ENCODE results near the gene DTD1. TPM values are rescaled to one million over a fixed set of nuclear protein-coding genes. Genes with fewer than 3 reads are reported as not detected.

Gene DTD1
- total RNA-seq, 1 donor from 2014 or later: 38.1 TPM

DNA sequence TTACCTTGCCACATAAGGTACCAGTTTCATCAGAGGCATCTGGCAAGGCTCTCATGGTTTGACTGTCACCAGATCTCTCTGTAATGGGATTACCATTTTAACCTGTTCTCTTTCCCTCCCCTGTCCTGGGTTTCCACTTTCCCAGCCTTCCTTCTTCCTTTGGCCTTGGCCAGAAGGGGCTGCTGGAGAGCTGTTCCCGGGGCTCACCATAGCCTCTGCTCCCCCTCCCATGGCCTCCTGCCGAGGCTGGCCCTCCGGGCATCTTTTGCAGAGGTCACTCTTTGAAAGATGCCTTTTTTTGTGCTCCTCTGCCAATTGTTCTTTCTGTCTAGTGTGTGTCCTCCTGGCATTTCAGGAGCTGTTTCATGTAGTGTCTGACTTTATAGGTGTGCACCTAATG, 125.0 kb downstream of the DTD1 start:
- no peak for TF ChIP-seq EZH2 (IDR thresholded peaks at IDR 0.05; ENCODE audit: insufficient read depth, low read length)
- TF ChIP-seq, protein P1, sequence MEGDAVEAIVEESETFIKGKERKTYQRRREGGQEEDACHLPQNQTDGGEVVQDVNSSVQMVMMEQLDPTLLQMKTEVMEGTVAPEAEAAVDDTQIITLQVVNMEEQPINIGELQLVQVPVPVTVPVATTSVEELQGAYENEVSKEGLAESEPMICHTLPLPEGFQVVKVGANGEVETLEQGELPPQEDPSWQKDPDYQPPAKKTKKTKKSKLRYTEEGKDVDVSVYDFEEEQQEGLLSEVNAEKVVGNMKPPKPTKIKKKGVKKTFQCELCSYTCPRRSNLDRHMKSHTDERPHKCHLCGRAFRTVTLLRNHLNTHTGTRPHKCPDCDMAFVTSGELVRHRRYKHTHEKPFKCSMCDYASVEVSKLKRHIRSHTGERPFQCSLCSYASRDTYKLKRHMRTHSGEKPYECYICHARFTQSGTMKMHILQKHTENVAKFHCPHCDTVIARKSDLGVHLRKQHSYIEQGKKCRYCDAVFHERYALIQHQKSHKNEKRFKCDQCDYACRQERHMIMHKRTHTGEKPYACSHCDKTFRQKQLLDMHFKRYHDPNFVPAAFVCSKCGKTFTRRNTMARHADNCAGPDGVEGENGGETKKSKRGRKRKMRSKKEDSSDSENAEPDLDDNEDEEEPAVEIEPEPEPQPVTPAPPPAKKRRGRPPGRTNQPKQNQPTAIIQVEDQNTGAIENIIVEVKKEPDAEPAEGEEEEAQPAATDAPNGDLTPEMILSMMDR (IDR thresholded peaks at IDR 0.05; ENCODE audit: insufficient read depth, low read depth, low read length): no peak
- H3K9me3 ChIP-seq (ENCODE audit: insufficient read depth, low read depth, low read length): no peaks in the 10 kb centered on the region
- peaks cover 7% of the 10 kb centered on the region for H3K36me3 Mint-ChIP-seq (ENCODE audit: low read depth, unreplicated experiment)
- no peaks in the 10 kb centered on the region for H3K27me3 ChIP-seq (ENCODE audit: insufficient read depth, low read length)
- no peak for FAIRE-seq
- no peak overlapping the region for H3K27ac ChIP-seq (ENCODE audit: low read depth, low read length)
- H3K9me3 Mint-ChIP-seq (ENCODE audit: unreplicated experiment): peaks cover 2% of the 10 kb centered on the region
- H3K4me1 ChIP-seq (ENCODE audit: insufficient read depth, low read length): no peaks in the 10 kb centered on the region
- H3K4me2 ChIP-seq (ENCODE audit: low read length): no peak overlapping the region
- no peak overlapping the region for H3K27ac Mint-ChIP-seq (ENCODE audit: unreplicated experiment)
- no peak overlapping the region for H3K4me3 Mint-ChIP-seq (ENCODE audit: unreplicated experiment)
- no peaks in the 10 kb centered on the region for H3K27me3 Mint-ChIP-seq (ENCODE audit: low read depth, unreplicated experiment)
- H4K20me1 ChIP-seq (ENCODE audit: insufficient read depth, low read length): no peaks in the 10 kb centered on the region
- no peaks in the 10 kb centered on the region for H3K36me3 ChIP-seq (ENCODE audit: insufficient read depth, low read length)
- DNase-seq (ENCODE audit: low read depth): no peak
- H3K4me3 ChIP-seq (ENCODE audit: insufficient read depth, low read depth, low read length): no peak overlapping the region
- H3K9ac ChIP-seq (ENCODE audit: low read length): no peak overlapping the region
- H3K79me2 ChIP-seq (ENCODE audit: insufficient read depth, low read length): no peaks in the 10 kb centered on the region
- no peak overlapping the region for H2AFZ ChIP-seq (ENCODE audit: low read depth, low read length)
- H3K4me1 Mint-ChIP-seq (ENCODE audit: low read depth, unreplicated experiment): no peaks in the 10 kb centered on the region

DNA sequence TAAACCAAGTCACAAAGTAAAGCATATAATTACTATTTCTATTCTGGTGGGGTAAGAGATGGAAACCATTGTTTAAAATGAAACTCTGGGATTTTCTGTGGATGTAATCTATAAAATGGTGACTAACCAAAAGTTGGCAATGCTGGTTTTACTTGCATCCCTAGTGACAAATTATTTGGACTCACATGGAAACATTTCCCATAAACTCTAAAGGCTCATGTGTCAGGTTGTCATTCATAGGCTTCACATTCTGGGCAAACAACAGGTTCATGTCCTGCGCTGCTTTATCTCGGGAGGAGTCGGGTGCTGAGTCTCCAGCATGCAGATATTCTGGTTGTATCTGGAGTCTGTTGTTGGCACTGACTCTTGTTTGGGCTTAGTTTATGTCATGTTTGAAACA, 127.7 kb downstream of the DTD1 start:
- Histone ChIP-seq H3K79me2 (ENCODE audit: insufficient read depth, low read length) (no peaks in the 10 kb centered on the region), H4K20me1 (ENCODE audit: insufficient read depth, low read length) (no peaks in the 10 kb centered on the region), H3K9ac (ENCODE audit: low read length) (no peak overlapping the region), H3K36me3 (ENCODE audit: insufficient read depth, low read length) (no peaks in the 10 kb centered on the region), H3K4me1 (ENCODE audit: insufficient read depth, low read length) (peaks cover 3% of the 10 kb centered on the region), H3K4me2 (ENCODE audit: low read length) (no peak overlapping the region), H3K27me3 (ENCODE audit: insufficient read depth, low read length) (no peaks in the 10 kb centered on the region), H2AFZ (ENCODE audit: low read depth, low read length) (no peak overlapping the region), H3K4me3 (ENCODE audit: insufficient read depth, low read depth, low read length) (no peak overlapping the region), H3K9me3 (ENCODE audit: insufficient read depth, low read depth, low read length) (no peaks in the 10 kb centered on the region), H3K27ac (ENCODE audit: low read depth, low read length) (no peak overlapping the region)
- no peak for TF ChIP-seq EZH2 (IDR thresholded peaks at IDR 0.05; ENCODE audit: insufficient read depth, low read length)
- TF ChIP-seq, protein P1 (IDR thresholded peaks at IDR 0.05; ENCODE audit: insufficient read depth, low read depth, low read length): no peak
- H3K4me1 Mint-ChIP-seq (ENCODE audit: low read depth, unreplicated experiment): peaks cover 13% of the 10 kb centered on the region
- no peak overlapping the region for H3K4me3 Mint-ChIP-seq (ENCODE audit: unreplicated experiment)
- H3K27me3 Mint-ChIP-seq (ENCODE audit: low read depth, unreplicated experiment): no peaks in the 10 kb centered on the region
- H3K27ac Mint-ChIP-seq (ENCODE audit: unreplicated experiment): no peak overlapping the region
- DNase-seq (ENCODE audit: low read depth) (no peak), FAIRE-seq (no peak)
- peaks cover 7% of the 10 kb centered on the region for H3K36me3 Mint-ChIP-seq (ENCODE audit: low read depth, unreplicated experiment)
- H3K9me3 Mint-ChIP-seq (ENCODE audit: unreplicated experiment): peaks cover 2% of the 10 kb centered on the region

DNA sequence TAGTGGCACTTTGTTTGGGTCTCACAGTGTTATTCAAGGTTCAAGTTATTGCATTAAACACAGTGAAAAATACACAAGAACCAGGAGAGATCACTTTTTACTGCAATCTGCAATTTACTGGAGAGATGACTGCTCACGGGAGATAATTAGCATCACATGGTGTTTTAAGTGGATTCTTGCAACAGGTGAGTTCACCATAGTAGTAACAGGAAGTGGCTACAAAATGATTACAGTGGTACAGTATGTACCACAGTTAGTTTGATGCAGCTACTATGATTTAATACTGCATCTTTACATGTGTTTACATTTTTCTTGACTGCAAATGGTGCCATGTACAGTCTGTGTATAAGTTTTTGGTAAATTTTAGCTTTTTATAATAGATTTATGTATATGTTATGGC, 129.2 kb downstream of the DTD1 start:
- no peaks in the 10 kb centered on the region for H3K27me3 Mint-ChIP-seq (ENCODE audit: low read depth, unreplicated experiment)
- H3K36me3 Mint-ChIP-seq (ENCODE audit: low read depth, unreplicated experiment): peaks cover 7% of the 10 kb centered on the region
- no peak overlapping the region for H2AFZ ChIP-seq (ENCODE audit: low read depth, low read length)
- H3K27me3 ChIP-seq (ENCODE audit: insufficient read depth, low read length): no peaks in the 10 kb centered on the region
- H3K9me3 Mint-ChIP-seq (ENCODE audit: unreplicated experiment): peaks cover 2% of the 10 kb centered on the region
- FAIRE-seq: no peak
- no peak for DNase-seq (ENCODE audit: low read depth)
- peaks cover 3% of the 10 kb centered on the region for H3K4me1 ChIP-seq (ENCODE audit: insufficient read depth, low read length)
- H4K20me1 ChIP-seq (ENCODE audit: insufficient read depth, low read length): no peaks in the 10 kb centered on the region
- TF ChIP-seq EZH2 (IDR thresholded peaks at IDR 0.05; ENCODE audit: insufficient read depth, low read length): no peak
- TF ChIP-seq, protein P1 (IDR thresholded peaks at IDR 0.05; ENCODE audit: insufficient read depth, low read depth, low read length): no peak
- no peak overlapping the region for H3K4me3 ChIP-seq (ENCODE audit: insufficient read depth, low read depth, low read length)
- H3K4me2 ChIP-seq (ENCODE audit: low read length): no peak overlapping the region
- no peak overlapping the region for H3K4me3 Mint-ChIP-seq (ENCODE audit: unreplicated experiment)
- no peak overlapping the region for H3K9ac ChIP-seq (ENCODE audit: low read length)
- H3K79me2 ChIP-seq (ENCODE audit: insufficient read depth, low read length): peaks cover 2% of the 10 kb centered on the region
- H3K27ac Mint-ChIP-seq (ENCODE audit: unreplicated experiment): no peak overlapping the region
- peaks cover 13% of the 10 kb centered on the region for H3K4me1 Mint-ChIP-seq (ENCODE audit: low read depth, unreplicated experiment)
- H3K36me3 ChIP-seq (ENCODE audit: insufficient read depth, low read length): no peaks in the 10 kb centered on the region
- H3K27ac ChIP-seq (ENCODE audit: low read depth, low read length): no peak overlapping the region
- H3K9me3 ChIP-seq (ENCODE audit: insufficient read depth, low read depth, low read length): no peaks in the 10 kb centered on the region

All from astrocyte (in vitro differentiated cells and primary cell).